ENCODE measurements around the gene AMBRA1. TPM values are rescaled to one million over a fixed set of nuclear protein-coding genes. Genes with fewer than 3 reads are reported as not detected.

Gene AMBRA1
- polyA plus RNA-seq, 2 of the 4 experiments (the other 2 are of a cell fraction): 11.5 to 13.4 TPM

DNA sequence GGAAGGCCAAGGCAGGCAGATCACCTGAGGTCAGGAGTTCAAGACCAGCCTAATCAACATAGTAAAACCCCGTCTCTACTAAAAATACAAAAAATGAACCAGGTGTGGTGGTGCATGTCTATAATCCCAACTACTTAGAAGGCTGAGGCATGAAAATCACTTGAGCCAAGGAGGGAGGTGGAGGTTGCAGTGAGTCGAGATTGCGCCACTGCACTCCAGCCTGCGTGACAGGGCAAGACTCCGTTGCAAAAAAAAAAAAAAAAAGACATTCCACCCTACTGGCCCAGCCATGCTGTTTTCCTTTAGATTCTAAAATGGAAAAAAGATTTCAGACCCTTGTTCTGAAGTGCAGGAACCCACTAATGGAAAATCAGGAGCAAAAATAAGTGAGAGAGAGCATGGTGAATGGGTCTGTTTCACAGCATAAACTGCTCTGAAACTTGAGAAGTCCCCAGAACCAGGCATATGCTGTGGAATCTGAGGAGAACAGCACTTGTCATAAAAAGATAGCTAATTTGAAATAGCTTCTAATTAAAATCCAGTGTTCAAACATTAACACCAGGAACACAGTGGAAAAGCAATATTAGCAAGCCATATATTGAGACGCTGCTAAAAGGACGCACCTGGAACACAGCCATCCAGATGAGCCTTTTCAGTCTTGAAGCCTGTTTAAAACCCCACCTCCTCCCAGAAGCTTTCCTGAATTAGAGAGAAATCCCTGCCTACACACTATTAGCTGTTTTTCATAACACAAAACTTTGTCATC, 136.0 kb downstream of the AMBRA1 start (continued):
- TF ChIP-seq, protein P1, sequence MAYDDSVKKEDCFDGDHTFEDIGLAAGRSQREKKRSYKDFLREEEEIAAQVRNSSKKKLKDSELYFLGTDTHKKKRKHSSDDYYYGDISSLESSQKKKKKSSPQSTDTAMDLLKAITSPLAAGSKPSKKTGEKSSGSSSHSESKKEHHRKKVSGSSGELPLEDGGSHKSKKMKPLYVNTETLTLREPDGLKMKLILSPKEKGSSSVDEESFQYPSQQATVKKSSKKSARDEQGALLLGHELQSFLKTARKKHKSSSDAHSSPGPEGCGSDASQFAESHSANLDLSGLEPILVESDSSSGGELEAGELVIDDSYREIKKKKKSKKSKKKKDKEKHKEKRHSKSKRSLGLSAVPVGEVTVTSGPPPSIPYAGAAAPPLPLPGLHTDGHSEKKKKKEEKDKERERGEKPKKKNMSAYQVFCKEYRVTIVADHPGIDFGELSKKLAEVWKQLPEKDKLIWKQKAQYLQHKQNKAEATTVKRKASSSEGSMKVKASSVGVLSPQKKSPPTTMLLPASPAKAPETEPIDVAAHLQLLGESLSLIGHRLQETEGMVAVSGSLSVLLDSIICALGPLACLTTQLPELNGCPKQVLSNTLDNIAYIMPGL (CRISPR knock-in tag; IDR thresholded peaks at IDR 0.05; ENCODE audit: borderline replicate concordance): no peak
- TF ChIP-seq, protein P2, sequence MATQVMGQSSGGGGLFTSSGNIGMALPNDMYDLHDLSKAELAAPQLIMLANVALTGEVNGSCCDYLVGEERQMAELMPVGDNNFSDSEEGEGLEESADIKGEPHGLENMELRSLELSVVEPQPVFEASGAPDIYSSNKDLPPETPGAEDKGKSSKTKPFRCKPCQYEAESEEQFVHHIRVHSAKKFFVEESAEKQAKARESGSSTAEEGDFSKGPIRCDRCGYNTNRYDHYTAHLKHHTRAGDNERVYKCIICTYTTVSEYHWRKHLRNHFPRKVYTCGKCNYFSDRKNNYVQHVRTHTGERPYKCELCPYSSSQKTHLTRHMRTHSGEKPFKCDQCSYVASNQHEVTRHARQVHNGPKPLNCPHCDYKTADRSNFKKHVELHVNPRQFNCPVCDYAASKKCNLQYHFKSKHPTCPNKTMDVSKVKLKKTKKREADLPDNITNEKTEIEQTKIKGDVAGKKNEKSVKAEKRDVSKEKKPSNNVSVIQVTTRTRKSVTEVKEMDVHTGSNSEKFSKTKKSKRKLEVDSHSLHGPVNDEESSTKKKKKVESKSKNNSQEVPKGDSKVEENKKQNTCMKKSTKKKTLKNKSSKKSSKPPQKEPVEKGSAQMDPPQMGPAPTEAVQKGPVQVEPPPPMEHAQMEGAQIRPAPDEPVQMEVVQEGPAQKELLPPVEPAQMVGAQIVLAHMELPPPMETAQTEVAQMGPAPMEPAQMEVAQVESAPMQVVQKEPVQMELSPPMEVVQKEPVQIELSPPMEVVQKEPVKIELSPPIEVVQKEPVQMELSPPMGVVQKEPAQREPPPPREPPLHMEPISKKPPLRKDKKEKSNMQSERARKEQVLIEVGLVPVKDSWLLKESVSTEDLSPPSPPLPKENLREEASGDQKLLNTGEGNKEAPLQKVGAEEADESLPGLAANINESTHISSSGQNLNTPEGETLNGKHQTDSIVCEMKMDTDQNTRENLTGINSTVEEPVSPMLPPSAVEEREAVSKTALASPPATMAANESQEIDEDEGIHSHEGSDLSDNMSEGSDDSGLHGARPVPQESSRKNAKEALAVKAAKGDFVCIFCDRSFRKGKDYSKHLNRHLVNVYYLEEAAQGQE (IDR thresholded peaks at IDR 0.05): no peak

DNA sequence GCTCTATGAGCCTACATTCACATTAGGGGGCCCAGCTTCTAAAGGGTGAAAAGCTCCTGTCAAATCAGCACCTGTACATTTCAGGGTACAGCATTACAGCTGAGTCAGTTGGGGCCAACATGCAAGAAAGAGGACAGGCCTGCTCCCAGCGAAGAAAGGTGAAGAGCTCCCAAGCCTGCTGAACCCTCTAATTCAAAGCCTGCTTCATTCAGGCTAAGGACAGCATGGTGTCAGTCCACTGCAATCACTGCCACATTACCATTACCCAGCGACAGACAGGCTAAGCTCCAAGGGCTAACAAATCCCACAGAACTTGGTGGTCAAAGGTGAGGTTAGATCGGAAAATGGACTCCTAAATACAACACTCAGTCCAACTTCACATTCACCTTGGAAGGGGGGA, 136.8 kb downstream of the AMBRA1 start:
- H3K4me3 ChIP-seq: no peak overlapping the region
- no peak overlapping the region for H3K4me2 ChIP-seq
- 100% methylated on average over 3 of the region's 3 CpGs for WGBS (ENCODE audit: missing lambda C conversion rate)
- H3K9me3 ChIP-seq: no peaks in the 10 kb centered on the region
- H3K27ac ChIP-seq: no peak overlapping the region
- no peaks in the 10 kb centered on the region for H3K4me1 ChIP-seq
- ChIA-PET CTCF (interaction anchor here (1.8 kb wide), 1 partner anchor 72 kb away, joined by 4 read pairs; no protein-coding TSS in a partner anchor), POLR2A (no interaction called here)
- FAIRE-seq (no peak), DNase-seq (ENCODE audit: low read depth in 1 of 2, low spot score in 1 of 2) (no peak), ATAC-seq (no peak)
- no peak for TF ChIP-seq SREBF2 (IDR thresholded peaks at IDR 0.05)
- TF ChIP-seq HEYL (CRISPR knock-in tag; IDR thresholded peaks at IDR 0.05): no peak
- TF ChIP-seq CHD2 (IDR thresholded peaks at IDR 0.05; ENCODE audit: low read length, partially characterized antibody): no peak
- TF ChIP-seq, protein P3, sequence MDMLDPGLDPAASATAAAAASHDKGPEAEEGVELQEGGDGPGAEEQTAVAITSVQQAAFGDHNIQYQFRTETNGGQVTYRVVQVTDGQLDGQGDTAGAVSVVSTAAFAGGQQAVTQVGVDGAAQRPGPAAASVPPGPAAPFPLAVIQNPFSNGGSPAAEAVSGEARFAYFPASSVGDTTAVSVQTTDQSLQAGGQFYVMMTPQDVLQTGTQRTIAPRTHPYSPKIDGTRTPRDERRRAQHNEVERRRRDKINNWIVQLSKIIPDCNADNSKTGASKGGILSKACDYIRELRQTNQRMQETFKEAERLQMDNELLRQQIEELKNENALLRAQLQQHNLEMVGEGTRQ (IDR thresholded peaks at IDR 0.05): no peak

DNA sequence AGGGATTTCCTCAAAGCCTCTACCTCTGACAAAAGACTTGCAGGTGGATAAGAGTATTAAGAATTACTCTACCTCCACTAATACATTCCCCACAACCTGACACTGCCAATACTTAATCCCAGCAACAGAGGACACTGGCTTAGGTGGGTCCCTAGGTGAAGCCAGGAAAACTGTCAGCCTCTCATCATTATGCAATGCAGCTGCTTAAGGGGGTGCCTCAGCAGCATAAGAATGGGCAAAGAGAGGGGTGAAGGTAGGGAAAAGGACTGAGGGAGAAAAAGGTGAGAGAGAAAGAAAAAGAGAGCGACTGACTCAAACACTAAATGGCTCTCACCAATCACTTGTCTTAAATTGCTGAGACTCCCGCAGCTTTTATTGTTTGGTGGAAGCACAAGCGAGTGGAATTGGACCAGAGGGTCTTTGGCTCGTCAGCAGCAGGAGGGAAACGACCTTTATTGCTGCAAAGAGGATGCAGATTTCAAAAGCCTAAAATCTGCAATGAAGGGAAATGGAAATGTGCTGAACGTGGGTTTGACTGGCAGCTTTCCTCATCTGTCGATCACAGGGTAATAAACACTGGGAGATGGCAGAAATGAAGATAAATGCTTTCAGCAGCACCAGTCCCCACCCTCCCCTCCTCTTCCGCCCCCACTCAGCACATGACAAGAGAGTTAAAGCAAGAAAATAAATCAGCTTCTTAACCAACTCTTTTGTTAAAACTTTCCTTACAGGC, 137.4 kb downstream of the AMBRA1 start:
- Histone ChIP-seq H3K4me1 (no peaks in the 10 kb centered on the region), H3K4me2 (no peak overlapping the region), H3K9me3 (no peaks in the 10 kb centered on the region), H3K4me3 (no peak overlapping the region), H3K27ac (no peak overlapping the region)
- DNase-seq (ENCODE audit: low read depth in 1 of 2, low spot score in 1 of 2): no peak
- TF ChIP-seq, protein P4, sequence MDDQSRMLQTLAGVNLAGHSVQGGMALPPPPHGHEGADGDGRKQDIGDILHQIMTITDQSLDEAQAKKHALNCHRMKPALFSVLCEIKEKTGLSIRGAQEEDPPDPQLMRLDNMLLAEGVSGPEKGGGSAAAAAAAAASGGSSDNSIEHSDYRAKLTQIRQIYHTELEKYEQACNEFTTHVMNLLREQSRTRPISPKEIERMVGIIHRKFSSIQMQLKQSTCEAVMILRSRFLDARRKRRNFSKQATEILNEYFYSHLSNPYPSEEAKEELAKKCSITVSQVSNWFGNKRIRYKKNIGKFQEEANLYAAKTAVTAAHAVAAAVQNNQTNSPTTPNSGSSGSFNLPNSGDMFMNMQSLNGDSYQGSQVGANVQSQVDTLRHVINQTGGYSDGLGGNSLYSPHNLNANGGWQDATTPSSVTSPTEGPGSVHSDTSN (IDR thresholded peaks at IDR 0.05): no peak
- no peak for TF ChIP-seq PHF8 (IDR thresholded peaks at IDR 0.05; ENCODE audit: borderline replicate concordance, low read depth)
- no peak for TF ChIP-seq CHD2 (IDR thresholded peaks at IDR 0.05; ENCODE audit: low read length, partially characterized antibody)
- TF ChIP-seq, protein P2 (IDR thresholded peaks at IDR 0.05): no peak
- no peak for TF ChIP-seq POLR2A (IDR thresholded peaks at IDR 0.05; ENCODE audit: low read length)
- TF ChIP-seq CBX8 (IDR thresholded peaks at IDR 0.05): no peak
- TF ChIP-seq EP300 (IDR thresholded peaks at IDR 0.05): no peak
- TF ChIP-seq NFE2L2 (conservative IDR thresholded peaks at IDR 0.05; ENCODE audit: low read length): no peak
- no peak for TF ChIP-seq JUNB (IDR thresholded peaks at IDR 0.05)
- no peak for TF ChIP-seq HDAC2 (IDR thresholded peaks at IDR 0.05)
- no peak for TF ChIP-seq JUN (IDR thresholded peaks at IDR 0.05)
- TF ChIP-seq KDM5A (IDR thresholded peaks at IDR 0.05): no peak
- TF ChIP-seq MAFK (IDR thresholded peaks at IDR 0.05; ENCODE audit: partially characterized antibody): no peak
- TF ChIP-seq ZNF302 (CRISPR knock-in tag; IDR thresholded peaks at IDR 0.05): no peak
- TF ChIP-seq, protein P5, sequence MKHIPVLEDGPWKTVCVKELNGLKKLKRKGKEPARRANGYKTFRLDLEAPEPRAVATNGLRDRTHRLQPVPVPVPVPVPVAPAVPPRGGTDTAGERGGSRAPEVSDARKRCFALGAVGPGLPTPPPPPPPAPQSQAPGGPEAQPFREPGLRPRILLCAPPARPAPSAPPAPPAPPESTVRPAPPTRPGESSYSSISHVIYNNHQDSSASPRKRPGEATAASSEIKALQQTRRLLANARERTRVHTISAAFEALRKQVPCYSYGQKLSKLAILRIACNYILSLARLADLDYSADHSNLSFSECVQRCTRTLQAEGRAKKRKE (CRISPR knock-in tag; IDR thresholded peaks at IDR 0.05; ENCODE audit: low read depth): no peak
- no peak for TF ChIP-seq RAD21 (conservative IDR thresholded peaks at IDR 0.05 in 1 of 2, IDR thresholded peaks at IDR 0.05 in 1 of 2)
- CTCF ChIA-PET: interaction anchor here (1.8 kb wide), 1 partner anchor 73 kb away, joined by 4 read pairs; no protein-coding TSS in a partner anchor
- no peak for ATAC-seq
- POLR2A ChIA-PET: no interaction called here
- 86% methylated on average over 8 of the region's 8 CpGs for WGBS (ENCODE audit: missing lambda C conversion rate)
- FAIRE-seq: no peak

Measured in A549 (cell line).